Tibial nerve (tissue), 4 donors: ENCODE data around the gene ADAM33. TPM values are rescaled to one million over a fixed set of nuclear protein-coding genes. Genes with fewer than 3 reads are reported as not detected.

Source experiments
- DNase-seq, 2 donors: peaks; one replicate each; pipeline ENCODE4 v3.0.0-alpha.2; 2019; ENCODE audit warnings: low spot score in 2 of 2
- H3K27ac ChIP-seq, 4 donors: fragments of 200-600 bp; sonication (generic) in 3 of 4; one replicate each; pipeline ENCODE4 v1.5.1; 2017 to 2019; ENCODE audit warnings: mild to moderate bottlenecking in 1 of 4
- H3K27me3 ChIP-seq, 2 donors: fragments of 200-600 bp; sonication (generic) in 1 of 2; one replicate each; pipeline versions ENCODE4 v1.5.1 to v1.6.0; 2017 to 2019
- H3K36me3 ChIP-seq, 3 donors: fragments of 200-600 bp; sonication (generic); one replicate each; pipeline ENCODE4 v1.5.1; 2018 to 2019
- H3K4me1 ChIP-seq, 4 donors: fragments of 200-600 bp; sonication (generic) in 3 of 4; one replicate each; pipeline ENCODE4 v1.5.1; 2017 to 2019
- H3K4me3 ChIP-seq, 4 donors: fragments of 200-600 bp; sonication (generic) in 3 of 4; one replicate each; pipeline ENCODE4 v1.5.1; 2017 to 2019; ENCODE audit warnings: mild to moderate bottlenecking in 1 of 4, moderate library complexity in 1 of 4
- H3K9me3 ChIP-seq, 4 donors: fragments of 200-600 bp; sonication (generic) in 3 of 4; one replicate each; pipeline ENCODE4 v1.5.1; 2017 to 2019
- EP300 ChIP-seq, 2 donors: sonication (generic); formaldehyde crosslinking; IDR thresholded peaks; one replicate each; pipeline ENCODE4 v1.6.1; 2017; ENCODE audit warnings: antibody characterized with exemption in 2 of 2, mild to moderate bottlenecking in 1 of 2
- POLR2A ChIP-seq, 2 donors: fragments of 450-650 bp; IDR thresholded peaks; one replicate each; pipeline ENCODE4 v1.6.1; 2017; ENCODE audit warnings: antibody characterized with exemption in 2 of 2, mild to moderate bottlenecking in 2 of 2, moderate library complexity in 2 of 2
- WGBS, 2 donors: methylation state at CpG; one replicate each; pipeline ENCODE4 v1.1.5; 2018; 5-methylcytosine and 5-hydroxymethylcytosine counted together
- total RNA-seq, 4 donors: library from RNA; depleted of rRNA; stranded (reverse); fragments of >200 nt; gene quantifications; one replicate each; pipeline ENCODE4 v1.1.0, GENCODE V29; 2016
- TF ChIP-seq, protein P1 (sequence below), 5 experiments: fragments of 200-600 bp in 3 of 5; fragments of 450-650 bp in 2 of 5; sonication (generic) in 3 of 5; IDR thresholded peaks; one replicate each; pipeline ENCODE4 v1.5.1; 2016 to 2019; ENCODE audit warnings: antibody characterized with exemption in 5 of 5, mild to moderate bottlenecking in 3 of 5, moderate library complexity in 2 of 5

ADAM33 gene
- total RNA-seq, 4 donors from 2014 or later = 162 to 385 (median 274) TPM

DNA sequence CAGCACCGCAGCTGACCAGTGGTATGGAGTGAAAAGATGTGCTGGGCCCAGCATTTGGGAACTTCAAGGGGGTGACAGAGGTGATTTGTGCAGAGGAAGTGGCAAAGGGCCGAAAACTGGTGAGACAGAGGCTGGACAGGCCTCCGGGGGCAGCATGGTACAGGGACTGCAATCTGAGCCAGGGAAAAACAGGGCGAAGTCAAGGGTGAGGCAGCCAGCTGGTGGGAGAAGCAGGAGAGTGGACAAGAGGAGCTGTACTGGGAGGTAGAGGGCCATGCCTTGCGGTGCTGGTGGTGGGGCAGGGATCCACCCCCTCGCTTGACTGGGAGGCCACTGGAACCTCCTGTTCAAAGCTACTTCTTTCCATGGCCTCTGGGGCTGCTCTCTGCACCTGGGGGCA lies 11.3 kb downstream of the ADAM33 start:
- TF ChIP-seq EP300 (IDR thresholded peaks at IDR 0.05) = no peak
- TF ChIP-seq POLR2A (IDR thresholded peaks at IDR 0.05) = no peak
- TF ChIP-seq, protein P1, sequence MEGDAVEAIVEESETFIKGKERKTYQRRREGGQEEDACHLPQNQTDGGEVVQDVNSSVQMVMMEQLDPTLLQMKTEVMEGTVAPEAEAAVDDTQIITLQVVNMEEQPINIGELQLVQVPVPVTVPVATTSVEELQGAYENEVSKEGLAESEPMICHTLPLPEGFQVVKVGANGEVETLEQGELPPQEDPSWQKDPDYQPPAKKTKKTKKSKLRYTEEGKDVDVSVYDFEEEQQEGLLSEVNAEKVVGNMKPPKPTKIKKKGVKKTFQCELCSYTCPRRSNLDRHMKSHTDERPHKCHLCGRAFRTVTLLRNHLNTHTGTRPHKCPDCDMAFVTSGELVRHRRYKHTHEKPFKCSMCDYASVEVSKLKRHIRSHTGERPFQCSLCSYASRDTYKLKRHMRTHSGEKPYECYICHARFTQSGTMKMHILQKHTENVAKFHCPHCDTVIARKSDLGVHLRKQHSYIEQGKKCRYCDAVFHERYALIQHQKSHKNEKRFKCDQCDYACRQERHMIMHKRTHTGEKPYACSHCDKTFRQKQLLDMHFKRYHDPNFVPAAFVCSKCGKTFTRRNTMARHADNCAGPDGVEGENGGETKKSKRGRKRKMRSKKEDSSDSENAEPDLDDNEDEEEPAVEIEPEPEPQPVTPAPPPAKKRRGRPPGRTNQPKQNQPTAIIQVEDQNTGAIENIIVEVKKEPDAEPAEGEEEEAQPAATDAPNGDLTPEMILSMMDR (IDR thresholded peaks at IDR 0.05) = no peak
- peaks cover 0 to 4% (median 0%) of the 10 kb centered on the region in 4 donors for H3K4me1 ChIP-seq
- no peaks in the 10 kb centered on the region for H3K9me3 ChIP-seq
- peaks cover 0 to 20% of the 10 kb centered on the region in 2 donors for H3K27me3 ChIP-seq
- no peak overlapping the region for H3K27ac ChIP-seq
- H3K4me3 ChIP-seq = no peak overlapping the region
- no peak for DNase-seq
- WGBS, 2 donors = 55 to 77% methylated on average over 6 of the region's 6 CpGs
- H3K36me3 ChIP-seq = peaks cover 0 to 60% (median 0%) of the 10 kb centered on the region in 3 donors

DNA sequence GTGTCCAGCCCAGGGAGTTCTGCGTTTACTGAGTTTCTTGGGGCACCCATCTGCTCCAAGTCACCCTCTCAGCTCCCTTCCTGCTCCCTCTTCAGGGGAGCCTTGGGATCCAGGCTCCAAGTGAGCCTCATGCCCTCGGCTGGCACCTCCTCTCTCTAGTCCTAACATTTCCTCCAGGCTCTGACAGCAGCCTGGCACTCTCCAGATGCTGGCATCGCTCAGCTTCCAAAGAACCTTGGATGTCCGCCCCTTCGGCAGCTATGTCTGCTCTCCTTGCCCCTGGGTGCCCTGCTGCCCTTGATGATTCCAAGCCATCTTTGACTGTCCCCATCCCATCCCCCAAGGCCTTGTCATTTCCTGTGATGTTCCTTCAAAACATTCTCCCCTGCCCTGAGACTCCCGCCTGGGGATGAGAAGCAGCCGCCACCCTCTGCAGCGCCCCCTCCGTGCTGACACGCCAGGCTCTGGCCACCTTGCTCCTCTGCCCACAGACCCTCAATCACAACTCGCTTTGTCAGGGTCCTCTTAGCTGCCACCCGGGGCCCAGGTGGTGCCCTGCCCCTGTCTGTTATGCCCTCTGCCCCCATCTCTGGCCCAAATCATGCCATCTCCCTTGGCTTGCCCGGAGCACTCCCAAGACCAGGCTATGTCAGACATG lies 12.0 kb downstream of the ADAM33 start:
- Histone ChIP-seq H3K4me1 (peaks cover 0 to 4% (median 0%) of the 10 kb centered on the region in 4 donors), H3K27ac (no peak overlapping the region), H3K9me3 (no peaks in the 10 kb centered on the region), H3K27me3 (peaks cover 0 to 20% of the 10 kb centered on the region in 2 donors), H3K36me3 (peaks cover 0 to 54% (median 0%) of the 10 kb centered on the region in 3 donors), H3K4me3 (no peak overlapping the region)
- no peak for DNase-seq
- WGBS, 2 donors = 77 to 78% methylated on average over 13 of the region's 13 CpGs
- TF ChIP-seq, protein P1 (IDR thresholded peaks at IDR 0.05) = no peak
- TF ChIP-seq EP300 (IDR thresholded peaks at IDR 0.05) = no peak
- no peak for TF ChIP-seq POLR2A (IDR thresholded peaks at IDR 0.05)

DNA sequence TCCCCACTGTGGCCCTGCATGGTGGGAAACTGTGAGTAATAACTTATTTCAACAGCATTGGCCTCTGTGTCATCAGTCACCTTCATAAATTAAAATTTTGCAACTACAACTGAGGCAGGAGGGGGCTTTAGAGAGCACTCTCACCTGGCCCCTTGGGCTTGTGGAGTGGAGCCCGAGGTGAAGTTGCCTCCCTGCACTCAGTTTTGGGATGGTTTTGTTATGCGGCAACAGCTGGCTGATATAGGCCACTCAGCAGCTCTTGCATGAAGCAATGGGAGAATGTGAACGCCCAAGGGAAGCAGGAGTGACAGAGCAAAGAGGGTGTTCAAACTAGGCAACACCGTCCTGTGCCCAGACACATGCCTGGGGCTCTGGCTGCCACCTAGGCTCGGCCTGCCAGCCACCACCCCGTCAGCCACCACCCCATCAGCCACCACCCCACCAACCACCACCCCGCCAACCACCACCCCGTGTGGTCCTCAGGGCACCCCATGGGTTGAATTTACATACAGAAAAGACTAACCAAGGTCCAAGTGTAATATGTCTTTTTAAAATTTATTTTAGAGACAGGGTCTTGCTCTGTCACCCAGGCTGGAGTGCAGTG lies 14.3 kb downstream of the ADAM33 start:
- TF ChIP-seq POLR2A (IDR thresholded peaks at IDR 0.05) (no peak), EP300 (IDR thresholded peaks at IDR 0.05) (no peak)
- TF ChIP-seq, protein P1 (IDR thresholded peaks at IDR 0.05) = no peak
- DNase-seq = no peak
- 92 to 93% methylated on average over 8 of the region's 8 CpGs for WGBS, 2 donors
- no peak overlapping the region for H3K4me3 ChIP-seq
- H3K4me1 ChIP-seq = peaks cover 0 to 4% (median 0%) of the 10 kb centered on the region in 4 donors
- H3K27ac ChIP-seq = no peak overlapping the region
- peaks cover 0 to 22% of the 10 kb centered on the region in 2 donors for H3K27me3 ChIP-seq
- H3K9me3 ChIP-seq = no peaks in the 10 kb centered on the region
- H3K36me3 ChIP-seq = peaks cover 0 to 33% (median 0%) of the 10 kb centered on the region in 3 donors

DNA sequence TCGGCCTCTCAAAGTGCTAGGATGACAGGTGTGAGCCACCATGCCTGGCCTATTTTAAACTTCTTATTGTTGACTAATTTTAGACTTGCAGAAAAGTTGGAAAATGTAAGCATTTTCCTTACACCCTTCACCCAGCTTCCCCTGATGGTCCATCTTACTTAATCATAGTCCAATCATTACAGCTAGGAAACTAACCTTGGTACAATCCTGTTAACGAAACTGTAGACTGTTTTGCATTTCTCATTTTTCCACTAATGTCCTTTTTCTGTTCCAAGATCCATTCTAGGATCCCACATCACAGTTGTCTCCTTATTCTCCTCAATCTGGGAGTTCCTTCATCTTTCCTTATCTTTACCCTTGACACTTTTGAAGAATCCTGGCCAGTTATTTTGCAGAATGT lies 18.0 kb downstream of the ADAM33 start:
- H3K4me3 ChIP-seq = no peak overlapping the region
- H3K9me3 ChIP-seq = no peaks in the 10 kb centered on the region
- peaks cover 0 to 44% of the 10 kb centered on the region in 2 donors for H3K27me3 ChIP-seq
- 80 to 90% methylated on average over 2 of the region's 2 CpGs for WGBS, 2 donors
- no peak for DNase-seq
- peaks cover 0 to 11% (median 4%) of the 10 kb centered on the region in 4 donors for H3K4me1 ChIP-seq
- no peak overlapping the region for H3K27ac ChIP-seq
- peaks cover 0 to 5% (median 0%) of the 10 kb centered on the region in 3 donors for H3K36me3 ChIP-seq
- no peak for TF ChIP-seq POLR2A (IDR thresholded peaks at IDR 0.05)
- TF ChIP-seq, protein P1 (IDR thresholded peaks at IDR 0.05) = no peak
- TF ChIP-seq EP300 (IDR thresholded peaks at IDR 0.05) = no peak

DNA sequence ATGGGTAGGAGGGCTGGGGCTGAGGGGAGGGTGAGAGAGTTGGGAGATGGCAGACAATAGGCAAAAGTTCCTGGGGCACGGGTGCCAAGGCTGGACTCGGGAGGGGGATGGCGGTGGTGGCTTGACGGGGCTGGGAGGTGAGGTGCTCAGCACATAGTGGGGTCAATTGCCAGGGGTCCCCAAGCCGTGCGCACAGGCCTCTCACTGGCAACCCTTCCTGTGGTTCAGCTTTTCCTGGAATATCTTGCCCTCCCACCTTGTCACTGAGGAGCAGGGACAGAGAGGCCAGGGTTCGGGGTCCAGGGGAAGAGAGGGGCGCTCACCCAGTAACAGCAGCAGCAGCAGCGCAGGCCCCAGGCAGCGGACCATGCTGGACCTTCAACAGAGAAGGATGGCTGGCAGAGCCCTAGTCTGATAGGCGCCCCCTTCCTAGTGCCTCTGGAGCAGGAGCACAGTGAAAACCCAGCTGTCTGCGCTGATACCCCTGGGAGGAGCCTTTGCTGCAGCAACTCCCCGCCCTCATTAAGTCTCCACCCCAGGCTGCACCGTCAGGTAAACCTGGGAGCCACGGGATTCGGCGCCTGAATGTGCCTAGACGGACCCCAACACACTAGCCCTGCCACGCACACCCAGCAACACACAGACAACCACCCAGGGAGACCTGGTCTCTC lies 18.6 kb downstream of the ADAM33 start, which contains the start of gene GFRA4:
TSS of gene GFRA4 (minus strand) at position 369 of the 671 bp plus-strand sequence. CDS start at position 369, 0 bp downstream.
- no peak within 1 kb of the TSS for H3K4me3 ChIP-seq
- peaks cover 0 to 11% (median 4%) of the 10 kb centered on the region in 4 donors for H3K4me1 ChIP-seq
- WGBS, 2 donors = 61 to 72% methylated on average over 19 of the region's 19 CpGs
- H3K9me3 ChIP-seq = no peaks in the 10 kb centered on the region
- H3K27me3 ChIP-seq = peaks cover 0 to 48% of the 10 kb centered on the region in 2 donors
- peaks cover 0 to 1% (median 0%) of the 10 kb centered on the region in 3 donors for H3K36me3 ChIP-seq
- TF ChIP-seq, protein P1 (IDR thresholded peaks at IDR 0.05) = no peak
- TF ChIP-seq POLR2A (IDR thresholded peaks at IDR 0.05) (no peak), EP300 (IDR thresholded peaks at IDR 0.05) (no peak)
- no peak within 1 kb of the TSS for H3K27ac ChIP-seq
- DNase-seq = no peak
